OCI-LY7 (cell line): ENCODE data around the gene SLC2A2.

ENCODE experiments used
- CTCF ChIP-seq: fragments of 200-600 bp; sonication (generic); conservative IDR thresholded peaks from 2 replicates; pipeline ENCODE4 v1.5.1; 2014; ENCODE audit warnings: mild to moderate bottlenecking, antibody characterized with exemption, low read length, moderate library complexity, mixed read lengths
- EZH2phosphoT487 ChIP-seq: fragments of 200-600 bp; sonication (generic); IDR thresholded peaks from 2 replicates; pipeline ENCODE4 v1.6.1; 2018; ENCODE audit warnings: low read depth, borderline replicate concordance, mild to moderate bottlenecking, mixed run types, antibody characterized with exemption, low read length, moderate library complexity, mixed read lengths

- TF ChIP-seq CTCF, result no peak
- no peak for TF ChIP-seq EZH2phosphoT487
These were observed 19.2 kb downstream of the SLC2A2 start for GRCh38 chr3:171007316-171007715.
